HepG2 (cell line): Measurements from ENCODE around the gene DBNDD1. TPM values are rescaled to one million over a fixed set of nuclear protein-coding genes. Genes with fewer than 3 reads are reported as not detected.

Experiments used
- CREB1 ChIP-seq, 2 experiments: fragments of 450-650 bp in 1 of 2; IDR thresholded peaks; 2 replicates each; pipeline ENCODE4 v1.6.1; 2016 to 2017; ENCODE audit warnings: control low read depth in 1 of 2, mild to moderate bottlenecking in 1 of 2, missing compliant biosample characterization in 1 of 2, missing genetic modification characterization in 1 of 2
- DR1 ChIP-seq: sonication (generic); formaldehyde crosslinking; IDR thresholded peaks from 2 replicates; pipeline ENCODE4 v1.8.0; 2021; ENCODE audit warnings: mild to moderate bottlenecking, missing genetic modification reagents, inconsistent platforms
- E2F2 ChIP-seq: sonication (generic); formaldehyde crosslinking; IDR thresholded peaks from 2 replicates; pipeline ENCODE4 v1.4.0; 2020; ENCODE audit warnings: missing genetic modification reagents, borderline replicate concordance
- EHMT2 ChIP-seq: fragments of 200-600 bp; sonication (generic); IDR thresholded peaks from 2 replicates; pipeline ENCODE4 v1.7.0; 2017; ENCODE audit warnings: antibody characterized with exemption, low read depth, low read length, borderline replicate concordance
- ERF ChIP-seq: IDR thresholded peaks from 2 replicates; pipeline ENCODE4 v1.6.1; 2018; ENCODE audit warnings: missing biosample characterization, missing genetic modification reagents
- FOSL1 ChIP-seq: sonication (generic); formaldehyde crosslinking; IDR thresholded peaks from 2 replicates; pipeline ENCODE4 v1.9.0; 2021; ENCODE audit warnings: missing genetic modification reagents, borderline replicate concordance
- HDAC6 ChIP-seq: fragments of 200-600 bp; sonication (generic); IDR thresholded peaks from 2 replicates; pipeline ENCODE4 v1.7.0; 2017; ENCODE audit warnings: mild to moderate bottlenecking, antibody characterized with exemption, low read length, low read depth
- ISL2 ChIP-seq: sonication (generic); formaldehyde crosslinking; IDR thresholded peaks from 2 replicates; pipeline ENCODE4 v1.5.0; 2020; ENCODE audit warnings: missing genetic modification reagents
- KLF11 ChIP-seq: IDR thresholded peaks from 2 replicates; pipeline ENCODE4 v1.6.1; 2016; ENCODE audit warnings: missing compliant biosample characterization
- MIXL1 ChIP-seq: IDR thresholded peaks from 2 replicates; pipeline ENCODE4 v1.6.1; 2016
- MXD4 ChIP-seq: IDR thresholded peaks from 2 replicates; pipeline ENCODE4 v1.6.1; 2016; ENCODE audit warnings: mild to moderate bottlenecking, missing biosample characterization, missing genetic modification reagents
- MXI1 ChIP-seq: IDR thresholded peaks from 3 replicates; pipeline ENCODE4 v1.6.1; 2012; ENCODE audit warnings: low read depth, low read length, inconsistent platforms, borderline replicate concordance
- RORA ChIP-seq: sonication (generic); formaldehyde crosslinking; IDR thresholded peaks from 2 replicates; pipeline ENCODE4 v1.5.0; 2020; ENCODE audit warnings: mild to moderate bottlenecking, missing genetic modification reagents, moderate library complexity
- SIX1 ChIP-seq: sonication (generic); formaldehyde crosslinking; IDR thresholded peaks from 2 replicates; pipeline ENCODE4 v1.4.0; 2020; ENCODE audit warnings: missing genetic modification reagents, borderline replicate concordance
- SMAD9 ChIP-seq: sonication (generic); formaldehyde crosslinking; IDR thresholded peaks from 2 replicates; pipeline ENCODE4 v1.5.1; 2020; ENCODE audit warnings: mild to moderate bottlenecking, missing genetic modification reagents
- SRF ChIP-seq: IDR thresholded peaks from 2 replicates; pipeline ENCODE4 v1.6.1; 2011; ENCODE audit warnings: mild to moderate bottlenecking, low read depth, low read length, moderate library complexity
- TARDBP ChIP-seq: sonication (generic); formaldehyde crosslinking; IDR thresholded peaks from 2 replicates; pipeline ENCODE4 v1.8.0; 2022; ENCODE audit warnings: mild to moderate bottlenecking, missing genetic modification reagents
- TBP ChIP-seq: sonication (generic); formaldehyde crosslinking; IDR thresholded peaks from 2 replicates; pipeline ENCODE4 v1.5.0; 2020; ENCODE audit warnings: missing genetic modification reagents
- U2AF1 ChIP-seq: fragments of 200-400 bp; formaldehyde crosslinking; optimal IDR thresholded peaks from 2 replicates; pipeline ENCODE3; 2017; ENCODE audit warnings: mild to moderate bottlenecking, low read depth, low read length
- ZNF44 ChIP-seq: sonication (generic); formaldehyde crosslinking; IDR thresholded peaks from 2 replicates; pipeline ENCODE4 v1.5.1; 2020; ENCODE audit warnings: mild to moderate bottlenecking, missing genetic modification reagents
- ZNF569 ChIP-seq: sonication (generic); formaldehyde crosslinking; IDR thresholded peaks from 2 replicates; pipeline ENCODE4 v1.5.0; 2020; ENCODE audit warnings: mild to moderate bottlenecking, missing genetic modification reagents, moderate library complexity, borderline replicate concordance
- ZNF749 ChIP-seq: sonication (generic); formaldehyde crosslinking; IDR thresholded peaks from 2 replicates; pipeline ENCODE4 v1.8.0; 2022; ENCODE audit warnings: mild to moderate bottlenecking, missing genetic modification reagents, moderate library complexity, borderline replicate concordance
- ZNF878 ChIP-seq: sonication (generic); formaldehyde crosslinking; IDR thresholded peaks from 2 replicates; pipeline ENCODE4 v1.8.1; 2023; ENCODE audit warnings: mild to moderate bottlenecking, missing genetic modification reagents, moderate library complexity
- polyA plus RNA-seq, 8 experiments: library from polyadenylated mRNA; depleted of rRNA in 3 of 8; stranded (reverse) in 7 of 8; unstranded in 1 of 8; fragments of >200 nt; fragmentation: Illumina TruSeq in 4 of 8; extraction: Trizol in 4 of 8; gene quantifications; 2 replicates each; pipeline versions ENCODE4 v1.2.1 to v1.2.3, GENCODE V29; 2011 to 2016; ENCODE audit warnings: low read depth in 4 of 8, missing spikeins in 1 of 8, mixed read lengths in 1 of 8; ENCODE audit not compliant: insufficient read depth in 1 of 8
- total RNA-seq, 5 experiments: library from RNA; depleted of rRNA; stranded (reverse); fragments of >200 nt; fragmentation: Illumina TruSeq; extraction: Trizol; gene quantifications; 2 replicates each; pipeline ENCODE4 v1.2.3, GENCODE V29; 2016; ENCODE audit warnings: low read depth in 1 of 5
- TF ChIP-seq, protein P1 (sequence below): sonication (generic); formaldehyde crosslinking; IDR thresholded peaks from 2 replicates; pipeline ENCODE4 v1.8.0; 2022; ENCODE audit warnings: missing genetic modification reagents, mild to moderate bottlenecking, moderate library complexity, borderline replicate concordance
- TF ChIP-seq, protein P2 (sequence below): sonication (generic); formaldehyde crosslinking; IDR thresholded peaks from 2 replicates; pipeline ENCODE4 v1.5.1; 2020; ENCODE audit warnings: missing genetic modification reagents, mild to moderate bottlenecking, borderline replicate concordance
- TF ChIP-seq, protein P3 (sequence below): sonication (generic); formaldehyde crosslinking; IDR thresholded peaks from 2 replicates; pipeline ENCODE4 v1.4.0; 2020; ENCODE audit warnings: low read depth, mild to moderate bottlenecking, missing genetic modification reagents

DBNDD1 gene
- total and polyA plus RNA-seq, 2 of the 13 experiments (the other 11 are each of a cell fraction or from before 2014, with no cell fraction given), result 17.0 to 40.4 TPM

- TF ChIP-seq CREB1 (IDR thresholded peaks at IDR 0.05) (peak; percentile 54; the same call in 1 of the 2 replicates), CREB1 (CRISPR knock-in tag; IDR thresholded peaks at IDR 0.05) (0 out of 2 replicates have a peak, but pooled peaks have one; percentile 33), ZNF749 (CRISPR knock-in tag) (peak; percentile 65; the same call in 1 of the 2 replicates), KLF11 (CRISPR knock-in tag) (0 out of 2 replicates have a peak, but pooled peaks have one; percentile 65), E2F2 (CRISPR knock-in tag) (peak; percentile 69; the same call in 1 of the 2 replicates), ZNF44 (CRISPR knock-in tag) (0 out of 2 replicates have a peak, but pooled peaks have one; percentile 19), ZNF878 (CRISPR knock-in tag) (no peak), DR1 (peak; percentile 75), HDAC6 (no peak), RORA (CRISPR knock-in tag) (no peak), ERF (CRISPR knock-in tag) (peak; percentile 77), TARDBP (no peak), SRF (peak; percentile 45; the same call in 1 of the 2 replicates), ZNF569 (CRISPR knock-in tag) (0 out of 2 replicates have a peak, but pooled peaks have one; percentile 27), EHMT2 (no peak), FOSL1 (CRISPR knock-in tag) (no peak), MXI1 (peak; percentile 99), SIX1 (CRISPR knock-in tag) (no peak), SMAD9 (CRISPR knock-in tag) (no peak), MIXL1 (CRISPR knock-in tag) (peak; percentile 62), ISL2 (CRISPR knock-in tag) (peak; percentile 49; the same call in 1 of the 2 replicates), MXD4 (peak; percentile 90), TBP (CRISPR knock-in tag) (no peak), U2AF1 (no peak)
- TF ChIP-seq, protein P1, sequence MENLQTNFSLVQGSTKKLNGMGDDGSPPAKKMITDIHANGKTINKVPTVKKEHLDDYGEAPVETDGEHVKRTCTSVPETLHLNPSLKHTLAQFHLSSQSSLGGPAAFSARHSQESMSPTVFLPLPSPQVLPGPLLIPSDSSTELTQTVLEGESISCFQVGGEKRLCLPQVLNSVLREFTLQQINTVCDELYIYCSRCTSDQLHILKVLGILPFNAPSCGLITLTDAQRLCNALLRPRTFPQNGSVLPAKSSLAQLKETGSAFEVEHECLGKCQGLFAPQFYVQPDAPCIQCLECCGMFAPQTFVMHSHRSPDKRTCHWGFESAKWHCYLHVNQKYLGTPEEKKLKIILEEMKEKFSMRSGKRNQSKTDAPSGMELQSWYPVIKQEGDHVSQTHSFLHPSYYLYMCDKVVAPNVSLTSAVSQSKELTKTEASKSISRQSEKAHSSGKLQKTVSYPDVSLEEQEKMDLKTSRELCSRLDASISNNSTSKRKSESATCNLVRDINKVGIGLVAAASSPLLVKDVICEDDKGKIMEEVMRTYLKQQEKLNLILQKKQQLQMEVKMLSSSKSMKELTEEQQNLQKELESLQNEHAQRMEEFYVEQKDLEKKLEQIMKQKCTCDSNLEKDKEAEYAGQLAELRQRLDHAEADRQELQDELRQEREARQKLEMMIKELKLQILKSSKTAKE (CRISPR knock-in tag), result no peak
- TF ChIP-seq, protein P2, sequence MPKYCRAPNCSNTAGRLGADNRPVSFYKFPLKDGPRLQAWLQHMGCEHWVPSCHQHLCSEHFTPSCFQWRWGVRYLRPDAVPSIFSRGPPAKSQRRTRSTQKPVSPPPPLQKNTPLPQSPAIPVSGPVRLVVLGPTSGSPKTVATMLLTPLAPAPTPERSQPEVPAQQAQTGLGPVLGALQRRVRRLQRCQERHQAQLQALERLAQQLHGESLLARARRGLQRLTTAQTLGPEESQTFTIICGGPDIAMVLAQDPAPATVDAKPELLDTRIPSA (CRISPR knock-in tag), result no peak
- TF ChIP-seq, protein P3, sequence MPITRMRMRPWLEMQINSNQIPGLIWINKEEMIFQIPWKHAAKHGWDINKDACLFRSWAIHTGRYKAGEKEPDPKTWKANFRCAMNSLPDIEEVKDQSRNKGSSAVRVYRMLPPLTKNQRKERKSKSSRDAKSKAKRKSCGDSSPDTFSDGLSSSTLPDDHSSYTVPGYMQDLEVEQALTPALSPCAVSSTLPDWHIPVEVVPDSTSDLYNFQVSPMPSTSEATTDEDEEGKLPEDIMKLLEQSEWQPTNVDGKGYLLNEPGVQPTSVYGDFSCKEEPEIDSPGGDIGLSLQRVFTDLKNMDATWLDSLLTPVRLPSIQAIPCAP, result no peak
These were observed 3.2 kb upstream of the DBNDD1 start (continued) for GRCh38 chr16:90022209-90023077.
